Measurements from ENCODE around the gene ERICH2.

GRCh38 chr2:170823898-170824215 is 53.7 kb downstream of the ERICH2 start:
- TF ChIP-seq CTCF (CRISPR knock-in tag; IDR thresholded peaks at IDR 0.05) = no peak
- no peak for TF ChIP-seq U2AF2 (IDR thresholded peaks at IDR 0.05; ENCODE audit: low read depth, low read length)
- no peak for TF ChIP-seq MYC (CRISPR knock-in tag; IDR thresholded peaks at IDR 0.05; ENCODE audit: borderline replicate concordance)
- no peak for TF ChIP-seq KDM5B (CRISPR knock-in tag; IDR thresholded peaks at IDR 0.05; ENCODE audit: borderline replicate concordance)
- TF ChIP-seq MEIS1 (CRISPR knock-in tag; IDR thresholded peaks at IDR 0.05; ENCODE audit: borderline replicate concordance) = no peak
- no peak for TF ChIP-seq ZKSCAN1 (IDR thresholded peaks at IDR 0.05; ENCODE audit: low read length)
- no peak for TF ChIP-seq ATF4 (CRISPR knock-in tag; IDR thresholded peaks at IDR 0.05)
- no peak for TF ChIP-seq ESRRA (CRISPR knock-in tag; IDR thresholded peaks at IDR 0.05; ENCODE audit: low read depth)
- no peak for TF ChIP-seq BRF2 (CRISPR knock-in tag; IDR thresholded peaks at IDR 0.05)
- no peak for TF ChIP-seq ZNF501 (CRISPR knock-in tag; IDR thresholded peaks at IDR 0.05)
- no peak for TF ChIP-seq ZNF883 (CRISPR knock-in tag; IDR thresholded peaks at IDR 0.05; ENCODE audit: not compliant biosample characterization)
